Right lobe of liver (tissue), 6 donors: ENCODE measurements around the gene SLC9B2. TPM values are rescaled to one million over a fixed set of nuclear protein-coding genes. Genes with fewer than 3 reads are reported as not detected.

ENCODE experiments used
- ATAC-seq, 4 donors: fragments of 200-7000 bp; cut with Tn5 transposase; one replicate each; pipeline ENCODE4 v1.9.1; 2020; ENCODE audit warnings: mild to moderate bottlenecking in 4 of 4, moderate library complexity in 4 of 4
- DNase-seq, 3 donors: peaks; one replicate each; pipeline ENCODE4 v3.0.0-alpha.2; 2020
- H3K27ac ChIP-seq, 3 donors: fragments of 200-600 bp; one replicate each; pipeline ENCODE4 v1.8.0; 2022
- H3K27me3 ChIP-seq, 2 donors: fragments of 200-600 bp; one replicate each; pipeline ENCODE4 v1.8.0; 2022
- H3K36me3 ChIP-seq, 4 donors: fragments of 200-600 bp; sonication (generic) in 1 of 4; one replicate each; pipeline versions ENCODE4 v1.5.1 to v1.8.0; 2017 to 2022; ENCODE audit warnings: control low read depth in 1 of 4
- H3K4me1 ChIP-seq, 4 donors: fragments of 200-600 bp; sonication (generic) in 1 of 4; one replicate each; pipeline versions ENCODE4 v1.5.1 to v1.8.0; 2017 to 2022; ENCODE audit warnings: control low read depth in 1 of 4
- H3K4me3 ChIP-seq, 3 donors: fragments of 200-600 bp; one replicate each; pipeline ENCODE4 v1.8.0; 2022
- H3K9me3 ChIP-seq, 4 donors: fragments of 200-600 bp; sonication (generic) in 1 of 4; one replicate each; pipeline versions ENCODE4 v1.5.1 to v1.8.0; 2017 to 2022; ENCODE audit warnings: control low read depth in 1 of 4
- POLR2A ChIP-seq: fragments of 450-650 bp; IDR thresholded peaks from one replicate; pipeline ENCODE4 v1.6.1; 2017; ENCODE audit warnings: antibody characterized with exemption, mild to moderate bottlenecking
- WGBS: methylation state at CpG from one replicate; pipeline ENCODE4 v1.1.6; 2018; ENCODE audit warnings: low coverage, low lambda C conversion rate; ENCODE audit not compliant: insufficient coverage; ENCODE audit errors: missing lambda C conversion rate; 5-methylcytosine and 5-hydroxymethylcytosine counted together
- intact Hi-C, 2 donors: fragments of 100-400 bp; cut with DNase I; formaldehyde crosslinking; loops; one replicate each; pipeline versions ENCODE4 v1.11.2 to v1.14.1; 2022
- total RNA-seq, 6 experiments: library from RNA; depleted of rRNA in 2 of 6; stranded (reverse); fragments of >200 nt in 2 of 6; fragmentation: NEBNext Ultra II Directional in 3 of 6; extraction: Animal tissue kit (Norgen Biotek cat#: 25700) in 3 of 6; gene quantifications; one replicate each; pipeline versions ENCODE4 v1.1.0 to v1.2.4, GENCODE V29; 2016 to 2023
- TF ChIP-seq, protein P1 (sequence below), 4 donors: fragments of 200-600 bp in 3 of 4; fragments of 450-650 bp in 1 of 4; IDR thresholded peaks; one replicate each; pipeline versions ENCODE4 v1.5.1 to v1.8.0; 2016 to 2022; ENCODE audit warnings: antibody characterized with exemption in 4 of 4, mild to moderate bottlenecking in 2 of 4
- donor health status: DM: no; HTN: yes; CAD: no.
- donor health status: DM: no; HTN: no; CAD: no.
- donor health status: DM: no; HTN: no; CAD: no.
- donor health status: DM: no; HTN: yes; CAD: no.
- donor health status: DM: no; HTN: yes; CAD: no.

The SLC9B2 gene
- total RNA-seq, 6 experiments from 2014 or later, result 27.9 to 49.1 (median 40.2) TPM

DNA sequence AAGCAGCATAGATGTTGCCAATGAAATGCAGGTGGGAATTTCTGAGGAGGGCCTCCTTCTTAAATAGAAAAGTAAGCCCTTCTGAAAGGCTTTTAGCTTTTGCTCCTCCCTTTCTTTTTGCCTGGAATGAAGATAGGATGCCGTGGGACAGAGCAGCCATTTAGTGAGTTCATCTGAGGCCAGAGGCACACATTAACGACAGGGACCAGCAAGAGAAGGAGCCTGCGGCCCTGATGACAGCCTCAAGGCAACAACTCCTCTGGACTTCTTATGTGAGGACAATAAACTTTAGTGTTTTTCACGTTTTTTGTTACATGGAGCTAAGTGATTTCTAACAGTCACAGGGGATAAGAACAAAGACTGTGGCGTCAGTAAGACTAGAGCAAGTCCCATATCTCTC lies 24.1 kb upstream of the SLC9B2 start:
- intact Hi-C loops, result no loop called here
- Histone ChIP-seq H3K4me3 (no peak overlapping the region), H3K4me1 (peaks cover 0 to 33% (median 14%) of the 10 kb centered on the region in 4 donors), H3K9me3 (no peaks in the 10 kb centered on the region), H3K27ac (no peak overlapping the region), H3K36me3 (no peaks in the 10 kb centered on the region), H3K27me3 (no peaks in the 10 kb centered on the region)
- 49% methylated on average over 4 of the region's 5 CpGs for WGBS
- ATAC-seq (no peak), DNase-seq (no peak)
- no peak for TF ChIP-seq POLR2A
- TF ChIP-seq, protein P1, sequence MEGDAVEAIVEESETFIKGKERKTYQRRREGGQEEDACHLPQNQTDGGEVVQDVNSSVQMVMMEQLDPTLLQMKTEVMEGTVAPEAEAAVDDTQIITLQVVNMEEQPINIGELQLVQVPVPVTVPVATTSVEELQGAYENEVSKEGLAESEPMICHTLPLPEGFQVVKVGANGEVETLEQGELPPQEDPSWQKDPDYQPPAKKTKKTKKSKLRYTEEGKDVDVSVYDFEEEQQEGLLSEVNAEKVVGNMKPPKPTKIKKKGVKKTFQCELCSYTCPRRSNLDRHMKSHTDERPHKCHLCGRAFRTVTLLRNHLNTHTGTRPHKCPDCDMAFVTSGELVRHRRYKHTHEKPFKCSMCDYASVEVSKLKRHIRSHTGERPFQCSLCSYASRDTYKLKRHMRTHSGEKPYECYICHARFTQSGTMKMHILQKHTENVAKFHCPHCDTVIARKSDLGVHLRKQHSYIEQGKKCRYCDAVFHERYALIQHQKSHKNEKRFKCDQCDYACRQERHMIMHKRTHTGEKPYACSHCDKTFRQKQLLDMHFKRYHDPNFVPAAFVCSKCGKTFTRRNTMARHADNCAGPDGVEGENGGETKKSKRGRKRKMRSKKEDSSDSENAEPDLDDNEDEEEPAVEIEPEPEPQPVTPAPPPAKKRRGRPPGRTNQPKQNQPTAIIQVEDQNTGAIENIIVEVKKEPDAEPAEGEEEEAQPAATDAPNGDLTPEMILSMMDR (IDR thresholded peaks at IDR 0.05), result no peak

DNA sequence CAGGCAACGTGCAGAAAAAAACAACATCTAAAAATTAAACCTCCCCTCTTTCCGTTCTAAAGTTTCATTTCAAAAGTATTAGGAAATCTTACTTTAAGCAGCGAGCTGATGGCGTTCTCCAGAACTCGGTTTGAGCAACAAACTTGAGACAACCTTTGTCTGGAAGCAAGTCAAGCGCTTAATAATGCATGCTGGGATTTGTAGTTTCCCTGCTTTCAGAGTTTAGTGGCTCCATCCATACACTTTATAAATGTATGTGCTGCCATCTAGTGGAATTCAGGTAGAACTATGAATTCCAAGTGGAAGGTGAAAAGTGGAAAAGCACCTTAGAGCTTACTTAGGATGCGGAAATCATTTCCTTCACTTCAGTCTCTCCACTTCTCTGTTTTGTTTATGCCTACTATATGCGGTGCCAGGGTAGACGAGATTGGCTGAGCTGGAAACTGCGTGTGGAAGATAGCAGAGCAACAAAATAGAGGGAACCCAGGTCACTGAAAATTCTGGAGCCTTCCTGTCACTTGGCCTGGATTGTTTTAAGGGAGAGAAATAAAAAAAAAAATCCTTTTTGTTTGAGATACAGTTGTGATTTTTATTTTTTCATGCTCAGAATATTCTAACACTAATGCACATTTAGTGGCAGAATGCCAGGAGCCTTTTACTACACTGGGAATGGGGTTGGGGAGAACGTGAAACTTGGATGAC lies 23.3 kb upstream of the SLC9B2 start, which contains the start of gene BDH2:
Gene BDH2 (minus strand): TSS at position 144 of the 702 bp plus-strand sequence. CDS start 3,580 bp downstream, outside the sequence.
- Histone ChIP-seq H3K4me3 (peak within 1 kb of the TSS; percentile 18 to 55 (median 54)), H3K27ac (peak within 1 kb of the TSS; percentile 47 to 74 (median 64)), H3K4me1 (peaks cover 0 to 41% (median 15%) of the 10 kb centered on the region in 4 donors), H3K27me3 (no peaks in the 10 kb centered on the region), H3K36me3 (no peaks in the 10 kb centered on the region), H3K9me3 (no peaks in the 10 kb centered on the region)
- DNase-seq (peak in 1 of 3 donors; percentile 64), ATAC-seq (peak; percentile 86 to 92 (median 90))
- 6% methylated on average over 11 of the region's 11 CpGs for WGBS
- TF ChIP-seq, protein P1 (IDR thresholded peaks at IDR 0.05), result peak; percentile 73 to 91 (median 78)
- TF ChIP-seq POLR2A, result no peak
- intact Hi-C loops, result no loop called here

DNA sequence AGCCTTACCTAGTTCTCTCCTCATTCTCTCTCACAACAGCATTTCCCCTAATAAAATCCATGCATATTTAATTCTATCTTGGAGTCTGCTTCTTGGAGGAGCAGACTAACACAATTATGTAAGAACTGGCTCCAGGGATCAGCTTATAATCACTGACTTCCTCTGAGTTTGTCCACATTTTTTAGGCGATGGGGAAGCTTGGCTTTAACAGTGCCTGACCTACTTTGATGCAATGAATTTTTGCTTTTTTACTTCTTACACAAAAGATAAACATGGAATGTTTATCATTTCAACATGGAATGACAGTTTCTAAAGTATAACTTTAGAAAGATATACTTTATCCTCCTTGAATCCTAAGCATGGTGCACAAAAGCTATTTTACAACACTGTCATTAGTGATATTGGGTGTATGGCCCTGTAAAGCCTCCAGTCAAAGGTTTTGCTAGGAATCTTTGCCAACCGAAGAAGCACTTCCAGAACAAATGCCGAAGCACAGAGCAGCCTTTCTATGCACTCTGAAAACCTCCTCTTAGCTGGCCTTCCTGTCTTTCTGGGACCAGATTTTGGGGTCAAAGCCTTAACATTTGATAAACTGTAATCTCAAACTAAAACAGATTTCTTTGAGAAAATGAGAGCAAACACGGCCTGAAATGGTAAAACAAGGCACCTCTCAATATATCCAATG lies 22.3 kb upstream of the SLC9B2 start:
- Histone ChIP-seq H3K4me3 (peak overlapping the region; percentile 18 to 55 (median 54)), H3K9me3 (no peaks in the 10 kb centered on the region), H3K36me3 (no peaks in the 10 kb centered on the region), H3K27ac (peak overlapping the region; percentile 47 to 74 (median 64)), H3K27me3 (no peaks in the 10 kb centered on the region), H3K4me1 (peaks cover 0 to 44% (median 15%) of the 10 kb centered on the region in 4 donors)
- 2% methylated on average over 4 of the region's 4 CpGs for WGBS
- DNase-seq (no peak), ATAC-seq (peak in 1 of 4 donors; percentile 23)
- no peak for TF ChIP-seq POLR2A
- TF ChIP-seq, protein P1 (IDR thresholded peaks at IDR 0.05), result no peak
- intact Hi-C loops, result no loop called here

DNA sequence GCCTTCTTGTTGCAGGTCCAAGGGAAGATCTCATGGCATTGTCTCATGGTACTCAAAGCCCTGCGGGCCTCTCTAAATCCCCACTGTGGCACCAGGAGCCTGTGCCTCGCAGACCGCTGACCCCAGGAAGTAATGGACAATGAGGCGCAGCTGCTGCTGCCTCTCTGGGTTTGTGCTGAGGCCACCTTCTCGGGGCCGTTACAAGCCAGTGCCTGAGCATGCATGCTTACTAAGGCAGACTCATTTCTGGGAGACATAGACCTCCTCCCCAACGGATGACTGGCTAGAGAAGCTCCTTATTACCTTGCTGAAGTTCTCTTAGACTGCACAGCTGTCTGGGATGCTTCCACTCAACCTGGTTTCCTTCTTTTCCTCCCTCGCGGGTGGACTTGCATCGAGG lies 21.8 kb upstream of the SLC9B2 start:
- Histone ChIP-seq H3K27me3 (no peaks in the 10 kb centered on the region), H3K9me3 (no peaks in the 10 kb centered on the region), H3K27ac (peak overlapping the region in 2 of 3 donors; percentile 64 to 74), H3K36me3 (no peaks in the 10 kb centered on the region), H3K4me3 (peak overlapping the region in 2 of 3 donors; percentile 54 to 55), H3K4me1 (peaks cover 0 to 44% (median 15%) of the 10 kb centered on the region in 4 donors)
- ATAC-seq, result no peak
- DNase-seq, result no peak
- WGBS, result 37% methylated on average over 5 of the region's 10 CpGs
- intact Hi-C loops, result no loop called here
- TF ChIP-seq, protein P1 (IDR thresholded peaks at IDR 0.05), result no peak
- TF ChIP-seq POLR2A, result no peak
